GM06990 (cell line): ENCODE results near the gene SLC24A1.

ENCODE experiments used
- DNase-seq: peaks from one replicate; pipeline ENCODE4 v3.0.0-alpha.2; 2011; ENCODE audit not compliant: insufficient read length; ENCODE audit errors: extremely low read depth
- H3K27me3 ChIP-seq: replicated peaks from 2 replicates; pipeline ENCODE4 v1.6.0; 2011; ENCODE audit warnings: low read length; ENCODE audit not compliant: control insufficient read depth, insufficient read depth
- H3K36me3 ChIP-seq: 2 replicates; pipeline ENCODE4 v1.5.1; 2011; ENCODE audit warnings: low read length; ENCODE audit not compliant: control insufficient read depth, insufficient read depth
- H3K4me3 ChIP-seq: replicated peaks from 2 replicates; pipeline ENCODE4 v1.5.1; 2011; ENCODE audit warnings: low read depth, mild to moderate bottlenecking, control low read depth, low read length
- TF ChIP-seq, protein P1 (sequence below): IDR thresholded peaks from 2 replicates; pipeline ENCODE4 v1.5.1; 2011; ENCODE audit warnings: low read length, control low read depth, mild to moderate bottlenecking, inconsistent platforms; ENCODE audit not compliant: insufficient read depth, poor library complexity, severe bottlenecking

The SLC24A1 gene

DNA sequence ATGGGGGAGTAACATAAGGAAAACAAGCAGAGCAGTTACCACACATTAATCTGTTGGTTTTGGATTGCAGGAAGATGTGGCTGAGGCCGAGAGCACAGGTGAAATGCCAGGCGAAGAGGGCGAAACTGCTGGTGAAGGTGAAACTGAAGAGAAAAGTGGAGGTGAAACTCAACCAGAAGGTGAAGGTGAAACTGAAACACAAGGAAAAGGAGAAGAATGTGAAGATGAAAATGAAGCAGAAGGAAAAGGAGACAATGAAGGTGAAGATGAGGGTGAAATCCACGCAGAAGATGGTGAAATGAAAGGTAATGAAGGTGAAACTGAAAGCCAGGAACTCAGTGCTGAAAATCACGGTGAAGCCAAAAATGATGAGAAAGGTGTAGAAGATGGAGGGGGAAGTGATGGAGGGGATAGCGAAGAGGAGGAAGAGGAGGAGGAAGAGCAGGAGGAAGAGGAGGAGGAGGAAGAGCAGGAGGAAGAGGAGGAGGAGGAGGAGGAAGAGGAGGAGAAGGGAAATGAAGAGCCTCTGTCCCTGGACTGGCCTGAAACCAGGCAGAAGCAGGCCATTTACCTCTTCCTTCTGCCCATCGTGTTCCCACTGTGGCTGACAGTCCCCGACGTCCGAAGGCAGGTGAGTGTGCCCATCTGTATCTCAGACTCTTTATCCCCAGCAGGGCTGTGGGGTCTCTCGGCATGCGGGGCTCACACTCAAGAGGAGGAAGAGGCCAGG, 28.7 kb downstream of the SLC24A1 start:
- Histone ChIP-seq H3K36me3 (peaks cover 16% of the 10 kb centered on the region), H3K27me3 (no peaks in the 10 kb centered on the region), H3K4me3 (no peak overlapping the region)
- TF ChIP-seq, protein P1, sequence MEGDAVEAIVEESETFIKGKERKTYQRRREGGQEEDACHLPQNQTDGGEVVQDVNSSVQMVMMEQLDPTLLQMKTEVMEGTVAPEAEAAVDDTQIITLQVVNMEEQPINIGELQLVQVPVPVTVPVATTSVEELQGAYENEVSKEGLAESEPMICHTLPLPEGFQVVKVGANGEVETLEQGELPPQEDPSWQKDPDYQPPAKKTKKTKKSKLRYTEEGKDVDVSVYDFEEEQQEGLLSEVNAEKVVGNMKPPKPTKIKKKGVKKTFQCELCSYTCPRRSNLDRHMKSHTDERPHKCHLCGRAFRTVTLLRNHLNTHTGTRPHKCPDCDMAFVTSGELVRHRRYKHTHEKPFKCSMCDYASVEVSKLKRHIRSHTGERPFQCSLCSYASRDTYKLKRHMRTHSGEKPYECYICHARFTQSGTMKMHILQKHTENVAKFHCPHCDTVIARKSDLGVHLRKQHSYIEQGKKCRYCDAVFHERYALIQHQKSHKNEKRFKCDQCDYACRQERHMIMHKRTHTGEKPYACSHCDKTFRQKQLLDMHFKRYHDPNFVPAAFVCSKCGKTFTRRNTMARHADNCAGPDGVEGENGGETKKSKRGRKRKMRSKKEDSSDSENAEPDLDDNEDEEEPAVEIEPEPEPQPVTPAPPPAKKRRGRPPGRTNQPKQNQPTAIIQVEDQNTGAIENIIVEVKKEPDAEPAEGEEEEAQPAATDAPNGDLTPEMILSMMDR: no peak
- DNase-seq: no peak

DNA sequence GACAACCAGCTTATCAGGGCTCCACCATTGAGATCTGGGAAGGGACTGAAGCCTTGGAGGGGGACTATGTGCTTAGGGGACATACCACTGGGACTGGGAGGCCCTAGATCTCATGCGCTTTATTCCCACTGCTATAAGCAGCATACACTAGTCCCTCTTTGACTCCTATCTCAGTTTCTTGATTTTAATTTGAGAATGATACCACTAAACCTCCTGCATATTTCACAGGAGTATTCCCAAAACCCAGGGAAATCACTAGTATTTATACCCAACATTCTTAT, 29.2 kb downstream of the SLC24A1 start:
- Histone ChIP-seq H3K27me3 (no peaks in the 10 kb centered on the region), H3K36me3 (peaks cover 16% of the 10 kb centered on the region), H3K4me3 (no peak overlapping the region)
- TF ChIP-seq, protein P1: no peak
- DNase-seq: no peak

DNA sequence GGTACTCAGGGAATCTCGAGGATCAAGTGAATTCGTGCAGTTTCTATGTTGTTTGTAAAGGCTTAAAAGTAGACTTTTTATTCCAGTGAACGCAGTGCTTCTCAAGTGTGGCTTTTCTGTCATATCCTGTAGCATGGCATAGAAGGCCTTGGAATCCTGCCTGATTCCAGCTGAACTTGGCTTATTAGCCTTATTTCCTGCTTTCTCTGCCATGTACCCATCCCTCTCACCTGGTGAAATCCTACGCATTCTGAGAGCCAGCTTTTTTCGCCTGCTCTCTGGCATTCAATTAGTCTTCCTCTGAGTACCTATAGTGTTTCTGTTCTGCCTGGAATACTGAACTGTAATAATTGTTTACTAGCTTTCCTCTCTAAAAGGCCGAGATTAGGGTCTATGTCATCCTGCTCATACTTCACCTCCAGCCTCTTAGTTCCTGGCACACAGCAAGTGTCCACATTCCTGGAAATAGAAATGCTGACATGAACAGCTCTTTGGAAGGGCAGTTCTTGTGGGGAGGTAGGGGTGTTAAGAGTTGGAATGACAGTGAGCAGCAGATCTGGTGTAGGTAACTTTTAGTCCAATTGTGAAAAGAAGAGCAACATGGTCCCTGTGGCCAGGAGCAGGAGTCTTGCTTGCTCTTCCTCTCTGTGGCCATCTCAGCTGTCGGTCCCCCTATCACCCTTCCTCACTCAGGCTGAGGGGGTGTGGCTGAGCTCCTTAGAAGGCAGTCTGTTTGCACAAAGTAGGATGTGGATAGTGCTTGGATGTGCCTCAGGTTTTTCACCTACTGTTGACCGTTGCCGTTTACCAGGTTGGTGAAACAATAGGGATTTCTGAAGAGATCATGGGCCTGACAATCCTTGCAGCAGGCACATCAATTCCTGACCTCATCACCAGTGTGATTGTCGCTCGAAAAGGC, 30.4 kb downstream of the SLC24A1 start:
- TF ChIP-seq, protein P1: no peak
- no peak for DNase-seq

DNA sequence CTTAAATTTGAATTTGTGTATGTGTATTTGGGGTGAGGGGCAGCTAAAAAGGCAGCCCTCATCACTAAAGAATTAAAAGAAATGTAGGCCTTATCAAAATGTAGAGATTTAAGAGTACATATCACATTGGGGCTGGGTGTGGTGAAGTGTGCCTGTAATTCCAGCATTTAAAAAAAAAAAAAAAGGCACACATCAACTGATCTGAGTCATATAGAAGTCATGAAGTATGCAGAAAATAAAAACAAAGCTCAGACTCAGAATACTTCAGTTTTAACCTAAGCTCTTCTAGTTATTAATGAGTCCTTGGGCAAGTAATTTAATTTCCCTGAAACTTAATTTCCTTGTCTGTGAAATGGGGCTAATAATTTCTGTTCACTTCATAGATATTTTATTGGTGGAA, 31.6 kb downstream of the SLC24A1 start:
- DNase-seq: no peak
- Histone ChIP-seq H3K27me3 (no peaks in the 10 kb centered on the region), H3K4me3 (no peak overlapping the region), H3K36me3 (peaks cover 19% of the 10 kb centered on the region)
- TF ChIP-seq, protein P1: no peak

More for the DNA sequence above, 30.4 kb downstream of the SLC24A1 start:
- H3K36me3 ChIP-seq: peaks cover 15% of the 10 kb centered on the region
- H3K27me3 ChIP-seq: no peaks in the 10 kb centered on the region
- H3K4me3 ChIP-seq: no peak overlapping the region

DNA sequence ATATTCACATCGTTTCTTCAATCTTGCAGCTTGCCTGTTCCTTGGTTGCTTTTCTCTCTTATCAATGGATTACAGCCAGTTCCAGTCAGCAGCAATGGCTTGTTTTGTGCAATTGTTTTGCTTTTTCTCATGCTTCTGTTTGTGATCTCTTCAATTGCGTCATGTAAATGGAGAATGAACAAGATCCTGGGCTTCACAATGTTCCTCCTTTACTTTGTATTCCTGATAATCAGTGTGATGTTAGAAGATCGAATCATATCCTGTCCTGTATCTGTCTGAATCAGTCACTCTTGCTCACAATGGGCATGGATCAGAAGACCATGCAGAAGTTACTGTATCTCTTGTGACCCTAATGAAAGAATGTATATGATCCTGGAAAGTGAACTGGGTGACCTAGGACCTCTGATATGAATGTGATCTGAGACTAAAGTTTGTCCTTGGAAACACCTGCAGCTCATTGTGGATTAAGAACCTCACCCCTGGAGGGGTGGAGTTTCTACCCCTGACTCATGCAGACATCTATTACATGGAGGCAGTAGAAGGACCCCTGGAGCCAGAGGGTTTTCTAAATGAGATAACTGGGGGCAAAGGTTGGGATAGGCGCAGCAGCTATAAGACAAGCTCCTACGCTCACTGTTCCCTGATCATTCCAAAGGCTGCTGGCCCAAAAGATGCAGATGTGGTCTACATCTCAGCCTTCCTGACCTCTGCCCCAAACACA, 32.2 kb downstream of the SLC24A1 start:
- Histone ChIP-seq H3K36me3 (peaks cover 19% of the 10 kb centered on the region), H3K27me3 (no peaks in the 10 kb centered on the region), H3K4me3 (no peak overlapping the region)
- TF ChIP-seq, protein P1: no peak
- no peak for DNase-seq
